Tongue (tissue), 2 donors: Measurements from ENCODE around the gene ZSCAN20. TPM values are rescaled to one million over a fixed set of nuclear protein-coding genes. Genes with fewer than 3 reads are reported as not detected.
"Not testable (repeated sequence)": the region's sequence is repeated elsewhere in the genome, so short reads cannot be mapped to it uniquely, and the experiment has no call there.

Source experiments
- DNase-seq: peaks from one replicate; pipeline ENCODE4 v3.0.0-alpha.2; 2015
- total RNA-seq: library from RNA; depleted of rRNA; stranded (reverse); fragments of >200 nt; gene quantifications from one replicate; pipeline ENCODE4 v1.2.3, GENCODE V29; 2014

ZSCAN20 gene
- total RNA-seq, 1 donor from 2014 or later, result 6.5 TPM

DNA sequence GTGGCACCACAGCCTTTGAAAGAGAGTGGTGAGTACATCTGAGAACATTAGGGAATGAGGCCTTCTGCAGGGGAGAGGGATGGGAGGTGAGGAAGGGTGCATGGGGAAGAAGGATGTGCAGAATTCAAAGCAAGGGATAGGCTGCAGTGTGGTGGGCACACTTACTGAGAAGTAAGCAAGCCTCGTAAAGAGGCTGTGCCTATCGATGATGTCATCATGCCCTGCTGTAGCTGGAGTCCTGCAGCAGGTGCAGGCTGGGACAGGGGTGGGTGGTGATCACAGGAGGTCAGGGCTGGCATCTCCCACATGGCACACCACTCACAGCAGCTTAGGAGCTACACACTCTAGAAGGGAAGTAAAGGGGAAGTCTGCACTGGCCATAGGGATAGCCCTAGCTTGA lies 16.2 kb downstream of the ZSCAN20 start:
- no peak for DNase-seq

DNA sequence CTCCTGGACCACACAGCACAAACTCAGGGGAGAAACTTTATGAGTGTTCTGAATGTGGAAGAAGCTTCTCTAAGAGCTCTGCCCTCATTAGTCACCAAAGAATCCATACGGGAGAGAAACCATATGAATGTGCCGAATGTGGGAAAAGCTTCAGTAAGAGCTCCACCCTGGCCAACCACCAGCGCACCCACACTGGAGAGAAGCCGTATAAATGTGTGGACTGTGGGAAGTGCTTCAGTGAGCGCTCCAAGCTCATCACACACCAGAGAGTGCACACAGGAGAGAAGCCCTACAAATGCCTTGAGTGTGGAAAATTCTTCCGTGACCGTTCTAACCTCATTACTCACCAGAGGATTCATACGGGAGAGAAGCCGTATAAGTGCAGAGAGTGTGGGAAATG lies 22.5 kb downstream of the ZSCAN20 start:
- DNase-seq, result no peak

- no peak for DNase-seq
Observed at GRCh38 chr1:33497410-33497809, 25.0 kb downstream of the ZSCAN20 start.

DNA sequence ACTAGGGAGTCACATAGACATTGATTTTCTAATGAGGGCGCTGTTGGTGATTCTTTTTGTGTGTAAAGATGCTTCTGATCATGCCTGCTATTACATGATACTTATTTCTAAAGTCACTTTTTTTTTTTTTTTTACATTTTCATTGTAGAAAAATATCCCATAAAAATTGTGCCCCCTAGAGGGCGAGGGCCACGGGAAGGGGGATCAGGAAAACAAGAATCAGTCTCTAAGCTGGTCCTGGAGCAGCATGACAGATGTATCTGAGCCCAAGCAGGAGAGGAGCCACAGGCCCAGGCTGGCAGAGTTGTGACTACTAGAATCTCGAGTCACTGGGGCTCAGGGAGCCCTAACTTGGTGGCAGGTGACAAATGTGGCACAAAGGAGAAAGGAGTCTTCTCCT lies 28.1 kb downstream of the ZSCAN20 start:
- no peak for DNase-seq

GRCh38 chr1:33501309-33501708 lies 28.9 kb downstream of the ZSCAN20 start:
- no peak for DNase-seq

GRCh38 chr1:33501774-33502173 lies 29.3 kb downstream of the ZSCAN20 start:
- DNase-seq, result no peak

- DNase-seq, result no peak
Observed at GRCh38 chr1:33502726-33503125, 30.3 kb downstream of the ZSCAN20 start.

DNA sequence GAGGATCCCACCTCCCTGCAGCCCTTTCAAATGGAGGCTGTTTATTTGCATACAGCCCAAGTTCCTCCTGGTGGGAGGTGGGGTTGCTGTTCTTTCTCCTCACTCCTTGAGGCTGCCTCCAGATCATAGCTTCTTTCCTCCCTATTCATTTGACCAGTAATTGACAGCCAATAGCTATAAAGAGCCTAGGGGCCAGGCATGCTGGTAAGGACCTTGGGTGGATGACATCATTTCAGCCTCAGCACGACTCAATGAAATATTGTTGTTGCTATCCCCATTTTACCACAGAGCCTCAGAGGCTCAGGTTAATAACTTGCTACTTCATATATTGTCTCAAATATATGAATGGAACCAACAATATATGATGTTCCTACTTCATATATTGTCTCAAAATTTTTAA lies 31.1 kb downstream of the ZSCAN20 start:
- no peak for DNase-seq

DNA sequence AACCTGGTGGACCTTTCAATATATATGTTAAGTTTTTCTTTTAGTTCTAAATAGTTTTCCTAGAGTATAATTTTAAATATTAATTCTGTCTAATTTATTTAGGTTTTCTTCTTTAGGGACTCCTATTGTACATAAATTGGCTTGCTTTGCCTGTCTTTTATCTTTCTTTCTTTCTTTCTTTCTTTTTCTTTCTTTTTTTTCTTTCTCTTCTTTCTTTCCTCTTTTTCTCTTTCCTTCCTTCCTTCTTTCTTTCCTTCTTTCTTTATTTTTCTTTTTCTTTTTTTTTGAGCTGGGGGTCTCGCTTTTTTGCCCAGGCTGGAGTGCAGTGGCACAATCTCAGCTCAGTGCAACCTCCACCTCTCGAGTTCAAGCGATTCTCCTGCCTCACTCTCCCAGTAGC lies 35.2 kb downstream of the ZSCAN20 start:
- no peak for DNase-seq

- DNase-seq, result no peak
Observed at GRCh38 chr1:33508151-33508550, 35.7 kb downstream of the ZSCAN20 start.

GRCh38 chr1:33509276-33509675 lies 36.8 kb downstream of the ZSCAN20 start:
- not testable (repeated sequence) for DNase-seq

DNA sequence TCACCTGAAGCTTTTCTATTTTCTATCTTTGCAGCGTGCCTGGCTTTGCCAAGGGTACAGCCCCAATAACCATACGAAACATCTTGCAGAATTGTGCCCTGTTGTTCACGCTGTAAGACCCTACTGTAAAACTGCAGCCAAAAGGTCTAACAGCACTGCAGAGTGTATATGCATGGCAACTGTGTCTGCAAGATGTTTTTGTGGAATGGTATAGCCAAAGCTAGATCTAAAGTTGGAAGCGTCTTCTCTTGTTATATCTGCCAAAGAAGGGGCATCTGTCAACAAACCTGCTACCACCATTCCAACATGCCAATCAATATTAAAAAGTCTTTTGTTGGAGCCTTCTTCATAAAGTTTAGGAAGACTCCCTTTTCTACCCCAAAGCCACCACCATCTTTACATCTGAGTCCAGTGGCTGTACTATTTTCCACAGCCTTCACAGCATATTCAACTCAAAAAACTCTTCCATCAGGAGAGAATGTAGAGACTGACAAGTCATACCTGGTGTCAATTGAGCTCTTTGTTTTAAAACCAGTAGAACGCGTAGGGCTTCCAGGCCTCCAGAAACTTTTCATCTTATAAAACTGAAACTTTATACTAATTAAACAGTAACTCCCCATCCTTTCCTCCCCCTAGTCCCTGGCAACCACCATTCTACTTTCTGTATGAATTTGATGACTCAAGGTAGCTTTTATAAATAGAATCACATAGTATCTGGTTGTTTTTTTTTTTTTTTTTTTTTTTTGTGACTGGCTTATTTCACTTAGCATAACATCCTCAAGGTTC lies 40.0 kb downstream of the ZSCAN20 start:
- no peak for DNase-seq

GRCh38 chr1:33515112-33515511 lies 42.7 kb downstream of the ZSCAN20 start:
- DNase-seq, result no peak

DNA sequence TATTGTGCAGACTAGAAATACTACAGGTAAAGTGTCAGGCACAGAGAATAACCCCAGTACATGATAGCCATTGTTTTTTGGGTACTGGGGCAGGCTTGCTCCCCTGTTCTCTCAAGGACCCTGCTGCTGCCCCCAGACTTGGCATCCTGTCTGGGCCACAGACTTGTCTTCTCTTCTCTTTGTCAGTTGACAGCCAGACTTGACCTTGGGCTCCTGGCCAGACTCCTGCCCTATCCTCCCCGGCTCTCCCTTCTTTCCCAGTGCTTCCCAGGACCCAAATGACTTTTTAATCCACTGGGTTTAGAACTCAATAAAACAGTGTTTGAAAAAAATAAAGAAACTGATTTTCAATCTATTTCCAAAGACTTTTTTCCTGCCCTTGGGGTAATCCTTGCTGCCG lies 43.2 kb downstream of the ZSCAN20 start:
- no peak for DNase-seq

DNA sequence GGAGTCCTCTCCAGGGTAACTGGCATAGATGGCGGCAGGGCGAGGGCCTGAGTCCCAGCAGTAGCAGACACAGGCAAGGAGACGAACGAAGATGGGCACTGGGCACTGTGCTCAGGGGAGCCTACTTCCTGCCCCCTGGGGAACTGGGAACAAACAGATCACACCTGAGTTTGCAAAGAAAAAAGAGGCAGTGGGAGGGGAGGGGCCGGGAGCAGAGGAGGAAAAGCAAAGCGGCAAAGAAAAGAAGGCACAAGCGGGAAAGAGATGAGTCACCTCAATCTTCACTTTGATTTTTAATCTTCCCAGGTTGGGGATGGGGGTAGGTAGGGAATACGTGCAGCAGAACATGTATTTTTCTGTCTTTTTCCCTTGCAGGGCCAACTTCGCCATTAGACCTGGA lies 44.0 kb downstream of the ZSCAN20 start:
- DNase-seq, result no peak

DNA sequence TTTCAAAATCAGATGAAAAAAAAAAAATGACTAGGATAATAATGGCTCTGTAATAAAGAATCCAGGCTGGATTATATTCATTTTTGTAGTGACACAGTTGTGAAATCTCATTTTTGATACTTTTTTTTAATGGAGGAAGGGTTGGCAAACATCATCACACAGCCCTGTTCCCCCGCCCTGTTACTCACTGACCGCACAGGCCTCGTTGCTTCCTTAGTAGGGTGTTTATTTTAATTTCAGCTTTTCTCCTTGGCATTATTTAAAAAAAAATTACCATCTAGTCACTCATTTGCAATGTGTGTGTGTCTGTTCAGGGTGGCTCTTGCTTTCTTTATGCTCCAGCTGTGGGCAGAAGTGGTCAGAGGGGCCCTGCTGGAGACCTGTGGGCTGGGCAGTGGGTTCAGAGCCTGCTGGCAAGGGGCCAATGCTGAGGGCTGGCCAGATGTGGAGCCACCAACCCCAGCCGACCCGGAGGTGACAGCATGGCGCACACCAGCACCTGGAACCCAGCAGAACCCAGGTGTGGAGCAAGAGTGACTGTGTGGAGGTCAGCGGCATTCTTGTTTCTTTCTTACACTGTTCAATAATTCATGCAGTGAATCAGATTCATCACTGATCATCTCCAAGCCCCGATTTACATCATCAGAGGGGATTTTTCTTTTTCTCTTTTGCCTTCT lies 44.6 kb downstream of the ZSCAN20 start:
- DNase-seq, result no peak

DNA sequence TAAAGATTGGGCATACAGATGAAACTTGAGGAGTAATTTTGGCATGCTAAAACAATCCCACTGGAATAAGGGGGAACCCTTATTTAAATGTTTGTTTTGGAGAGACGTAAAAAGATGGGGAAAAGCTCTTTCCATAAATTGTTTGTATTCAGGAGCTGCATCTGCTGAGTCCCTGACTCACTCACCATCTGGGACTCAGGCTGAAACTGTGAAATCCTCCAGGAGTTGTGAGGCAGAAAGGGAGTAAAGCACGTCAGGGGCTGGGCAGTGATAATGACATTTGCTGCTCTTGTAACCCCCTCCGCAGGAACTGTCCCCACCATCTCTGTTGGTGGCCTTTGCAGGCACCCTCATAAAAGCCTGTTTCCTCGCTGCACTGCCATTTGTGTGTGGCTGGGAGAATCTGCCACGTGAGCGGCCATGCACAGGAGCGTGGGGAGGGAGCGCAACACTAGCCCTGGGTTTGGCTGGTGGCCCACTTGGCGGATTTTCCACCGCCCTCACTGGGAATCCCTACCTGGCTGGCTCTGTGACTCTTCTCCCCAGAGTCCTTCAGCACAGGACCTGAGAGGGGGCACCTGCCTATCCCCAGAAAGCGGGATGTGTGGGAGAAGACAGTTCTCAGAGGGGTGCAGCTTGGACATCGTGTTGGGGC lies 45.3 kb downstream of the ZSCAN20 start:
- no peak for DNase-seq

DNA sequence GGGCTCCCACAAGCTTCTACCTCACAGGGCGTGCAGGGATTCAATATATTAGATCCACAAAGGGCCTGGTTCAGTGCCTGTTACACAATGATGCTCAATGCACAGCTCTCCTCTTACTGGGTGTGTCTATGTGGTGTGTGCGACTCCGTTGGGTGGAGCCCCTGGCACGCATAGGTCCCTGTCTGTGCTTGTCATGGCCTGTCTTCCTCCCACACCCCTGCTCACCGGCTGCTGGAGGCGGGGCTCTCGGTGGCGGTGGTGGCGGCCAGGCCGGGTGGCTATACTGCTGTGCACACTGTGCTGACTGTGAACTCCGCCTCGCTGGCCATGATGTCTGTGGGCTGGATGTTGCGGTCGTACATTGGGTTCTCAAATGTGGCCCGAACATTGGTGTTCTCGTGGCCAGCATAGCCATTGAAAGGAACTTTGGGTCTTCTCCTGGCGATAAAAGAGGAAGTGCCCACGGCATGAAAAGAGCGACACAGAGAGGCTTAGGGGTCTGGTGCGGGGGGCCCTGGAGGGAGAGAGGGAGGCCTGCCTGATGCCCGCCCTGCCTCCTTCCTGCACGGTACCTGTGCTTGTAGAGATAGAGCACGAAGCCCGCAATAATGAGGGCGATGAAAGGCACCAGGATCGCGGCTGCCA lies 46.9 kb downstream of the ZSCAN20 start:
- DNase-seq, result no peak

DNA sequence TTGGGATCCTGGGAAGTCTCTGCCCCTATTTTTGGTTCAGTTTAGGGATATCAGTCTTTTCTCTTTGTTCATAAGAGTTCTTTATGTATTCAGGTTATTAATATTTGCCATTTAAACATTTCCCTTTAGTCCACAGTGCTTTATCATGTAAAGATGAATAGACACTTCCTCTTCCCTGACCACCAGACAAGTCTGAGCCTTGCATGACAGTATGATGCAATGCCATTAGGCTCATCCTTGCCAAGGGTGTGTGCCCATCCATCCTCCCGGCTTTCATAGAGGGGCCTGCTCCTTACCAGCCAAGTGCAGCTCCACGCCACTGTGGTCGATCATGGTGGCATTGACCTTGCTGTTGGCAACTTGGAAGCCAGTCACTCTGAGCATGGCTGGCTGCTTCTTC lies 52.1 kb downstream of the ZSCAN20 start:
- DNase-seq, result no peak

- DNase-seq, result no peak
Observed at GRCh38 chr1:33527934-33528333, 55.5 kb downstream of the ZSCAN20 start.

DNA sequence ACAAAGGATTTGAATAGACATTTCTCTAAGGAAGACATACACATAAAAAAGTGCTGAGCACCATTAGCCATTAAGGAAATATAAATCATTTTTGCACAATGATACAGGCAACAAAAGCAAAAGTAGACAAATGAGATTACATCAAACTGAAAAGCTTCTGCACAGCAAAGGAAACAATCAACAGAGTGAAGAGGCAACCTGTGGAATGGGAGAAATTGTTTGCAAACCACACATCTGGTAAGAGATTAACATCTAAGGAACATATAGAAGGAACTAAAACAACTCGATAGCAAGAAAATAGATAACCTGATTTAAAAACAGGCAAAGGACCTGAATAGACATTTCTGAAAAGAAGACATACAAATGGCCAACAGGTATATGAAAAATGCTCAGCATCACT lies 57.5 kb downstream of the ZSCAN20 start:
- no peak for DNase-seq

DNA sequence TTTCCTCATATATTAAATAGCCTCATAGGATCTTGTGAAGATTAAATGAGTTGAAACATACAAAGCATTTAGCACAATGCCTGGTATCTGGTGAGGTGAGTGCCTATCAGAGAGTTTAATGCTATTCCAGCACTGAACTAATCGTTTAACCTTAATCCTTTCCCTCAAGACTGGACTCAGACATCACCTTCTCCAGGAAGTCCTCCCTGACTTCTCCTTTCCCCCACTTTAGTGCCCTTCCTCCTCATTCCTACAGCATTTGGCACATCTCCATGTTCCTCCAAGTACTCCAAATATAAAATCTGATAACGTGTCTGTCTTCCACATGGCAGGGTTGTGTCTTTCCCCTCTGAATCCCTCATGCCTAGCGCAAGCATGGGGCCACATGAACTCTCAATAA lies 59.8 kb downstream of the ZSCAN20 start:
- no peak for DNase-seq

GRCh38 chr1:33532936-33533335 lies 60.5 kb downstream of the ZSCAN20 start:
- no peak for DNase-seq
